CD4-positive, alpha-beta T cell treated with Interleukin-21 for 1 hour (primary cell): ENCODE results near the gene TNP2.
"Not testable (repeated sequence)": the region's sequence is repeated elsewhere in the genome, so short reads cannot be mapped to it uniquely, and the experiment has no call there.

Experiments
- DNase-seq: peaks from one replicate; pipeline ENCODE4 v3.0.0-alpha.2; 2020

Gene TNP2

GRCh38 chr16:11238272-11239202, 30.6 kb downstream of the TNP2 start:
- no peak for DNase-seq

GRCh38 chr16:11236461-11237254, 32.5 kb downstream of the TNP2 start:
- DNase-seq: no peak

- DNase-seq: no peak
Observed at GRCh38 chr16:11235703-11235991, 33.5 kb downstream of the TNP2 start.

DNA sequence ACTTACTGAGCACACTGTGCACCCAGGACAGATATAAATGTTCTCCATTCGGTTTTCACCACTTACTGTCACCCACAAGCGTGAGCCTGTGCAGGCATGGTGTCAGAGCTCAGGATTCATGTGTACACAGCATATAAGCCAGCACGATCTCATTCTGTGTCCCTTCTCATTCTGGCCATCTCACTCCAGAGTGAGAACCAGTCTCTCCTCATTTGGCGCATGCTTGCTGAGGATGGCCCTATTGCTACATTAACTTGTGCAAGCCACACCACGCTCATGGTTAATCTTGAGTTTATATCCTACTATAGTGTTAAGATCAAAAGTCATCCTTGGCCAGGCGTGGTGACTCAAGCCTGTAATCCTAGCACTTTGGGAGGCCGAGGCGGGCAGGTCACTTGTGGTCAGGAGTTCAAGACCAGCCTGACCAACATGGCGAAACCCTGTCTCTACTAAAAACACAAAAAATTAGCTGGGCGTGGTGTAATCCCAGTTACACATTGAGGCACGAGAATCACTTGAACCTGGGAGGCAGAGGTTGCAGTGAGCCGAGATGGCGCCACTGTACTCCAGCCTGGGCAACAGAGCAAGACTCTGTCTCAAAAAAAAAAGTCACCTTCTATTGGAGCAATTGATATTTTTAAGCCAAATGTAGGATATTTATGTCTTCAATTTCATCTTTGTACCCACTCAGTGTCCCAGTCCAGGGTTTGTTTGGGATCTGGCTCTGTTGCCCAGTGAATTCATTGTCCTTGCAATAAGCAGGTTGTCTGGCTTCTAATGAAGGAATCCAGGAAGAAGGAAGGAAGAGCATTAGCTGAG, 34.0 kb downstream of the TNP2 start:
- peak; percentile 13 for DNase-seq

DNA sequence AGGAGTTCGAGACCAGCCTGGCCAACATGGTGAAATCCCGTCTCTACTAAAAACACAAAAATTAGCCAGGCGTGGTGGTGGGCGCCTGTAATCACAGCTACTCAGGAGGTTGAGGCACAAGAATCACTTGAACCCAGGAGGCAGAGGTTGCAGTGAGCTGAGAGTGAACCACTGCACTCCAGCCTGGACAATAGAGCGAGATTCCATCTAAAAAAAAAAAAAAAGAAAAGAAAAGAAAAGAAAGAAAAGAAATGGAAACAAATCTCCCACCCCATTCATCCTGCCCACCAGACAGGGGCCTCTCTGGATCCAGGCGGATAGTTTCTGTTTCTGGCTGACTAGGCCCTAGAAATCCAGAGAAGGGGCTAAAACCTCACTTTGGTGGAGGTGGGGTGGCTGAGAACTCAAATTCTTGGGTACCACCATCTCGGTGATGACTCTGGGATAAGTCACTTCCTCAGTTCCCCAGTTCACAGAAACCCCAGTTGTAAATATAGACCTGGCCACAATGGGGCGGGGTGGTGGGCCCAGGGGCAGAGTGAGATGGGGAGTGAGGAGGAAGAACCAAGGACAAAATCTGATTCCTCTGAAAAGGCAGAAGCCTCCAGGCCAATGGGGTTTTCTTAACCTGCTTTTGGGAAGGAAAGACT, 35.3 kb downstream of the TNP2 start:
- peak; percentile 70 for DNase-seq

GRCh38 chr16:11232852-11233726, 36.0 kb downstream of the TNP2 start:
- peak; percentile 95 for DNase-seq

DNA sequence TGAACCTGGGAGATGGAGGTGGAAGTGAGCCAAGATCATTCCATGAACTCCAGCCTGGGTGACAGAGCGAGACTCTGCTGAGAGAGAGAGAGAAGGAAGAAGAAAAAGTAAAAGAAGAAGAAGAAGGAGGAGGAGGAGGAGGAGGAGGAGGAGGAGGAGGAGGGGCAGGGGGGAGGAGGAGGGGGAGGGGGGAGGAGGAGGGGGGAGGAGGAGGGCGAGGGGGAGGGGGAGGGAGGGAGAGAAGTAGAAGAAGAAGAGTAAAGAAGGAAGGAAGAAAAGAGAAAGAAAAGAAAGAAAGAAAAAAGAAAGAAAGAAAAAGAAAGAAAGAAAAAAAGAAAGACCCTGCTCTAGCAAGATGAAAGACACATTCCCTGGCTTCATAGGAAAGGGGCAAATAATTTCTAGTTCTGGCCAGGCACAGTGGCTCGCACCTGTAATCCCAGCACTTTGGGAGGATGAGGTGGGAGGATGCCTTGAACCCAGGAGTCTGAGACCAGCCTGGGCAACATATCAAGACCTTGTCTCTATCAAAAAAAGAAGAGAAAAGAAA, 36.7 kb downstream of the TNP2 start:
- no peak for DNase-seq

GRCh38 chr16:11231367-11231970, 37.7 kb downstream of the TNP2 start:
- DNase-seq: no peak

GRCh38 chr16:11229906-11230305, 39.2 kb downstream of the TNP2 start:
- DNase-seq: no peak

- DNase-seq: no peak
Observed at GRCh38 chr16:11229432-11229831, 39.7 kb downstream of the TNP2 start.

DNA sequence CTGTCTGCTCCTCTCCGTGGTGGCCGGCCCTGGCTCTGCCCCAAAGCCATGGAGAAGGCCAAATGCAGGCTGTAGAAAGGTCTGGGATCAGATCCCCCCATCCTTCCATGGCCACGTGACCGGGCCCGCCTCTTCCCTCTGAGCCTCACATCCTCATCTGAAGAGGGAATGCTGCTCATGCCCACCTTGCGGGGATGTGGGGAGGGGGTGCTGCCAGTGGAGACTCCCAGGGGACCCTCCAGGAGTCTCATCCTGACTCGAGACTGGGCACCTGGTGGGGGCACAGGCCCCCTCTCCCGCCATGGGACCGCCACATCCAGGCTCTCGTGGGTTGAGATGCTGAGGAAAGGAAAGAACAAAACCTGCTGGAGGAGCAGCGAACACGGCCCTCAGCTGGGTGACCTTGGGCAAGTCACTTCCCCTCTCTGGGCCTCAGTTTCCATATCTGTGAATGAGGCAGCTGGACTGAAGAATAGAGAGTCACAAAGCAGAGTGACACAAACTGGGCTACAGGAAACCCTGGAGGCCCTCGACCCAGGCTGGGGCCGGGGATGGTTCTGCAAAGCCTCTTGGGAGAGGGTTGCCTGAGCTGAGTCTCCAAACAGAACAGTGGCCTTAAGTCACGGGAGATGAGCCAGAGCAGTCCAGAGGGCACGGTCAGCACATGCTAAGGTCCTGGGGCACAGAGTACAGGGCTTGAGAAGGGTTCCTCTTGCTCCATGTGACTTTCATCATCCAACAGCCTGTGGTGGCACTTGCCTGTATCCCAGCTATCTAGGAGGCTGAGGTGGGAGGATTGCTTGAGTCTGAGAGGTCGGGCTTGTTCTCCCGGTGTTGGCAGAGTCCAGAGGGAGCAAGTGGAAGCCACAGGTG, 43.2 kb downstream of the TNP2 start:
- DNase-seq: no peak

DNA sequence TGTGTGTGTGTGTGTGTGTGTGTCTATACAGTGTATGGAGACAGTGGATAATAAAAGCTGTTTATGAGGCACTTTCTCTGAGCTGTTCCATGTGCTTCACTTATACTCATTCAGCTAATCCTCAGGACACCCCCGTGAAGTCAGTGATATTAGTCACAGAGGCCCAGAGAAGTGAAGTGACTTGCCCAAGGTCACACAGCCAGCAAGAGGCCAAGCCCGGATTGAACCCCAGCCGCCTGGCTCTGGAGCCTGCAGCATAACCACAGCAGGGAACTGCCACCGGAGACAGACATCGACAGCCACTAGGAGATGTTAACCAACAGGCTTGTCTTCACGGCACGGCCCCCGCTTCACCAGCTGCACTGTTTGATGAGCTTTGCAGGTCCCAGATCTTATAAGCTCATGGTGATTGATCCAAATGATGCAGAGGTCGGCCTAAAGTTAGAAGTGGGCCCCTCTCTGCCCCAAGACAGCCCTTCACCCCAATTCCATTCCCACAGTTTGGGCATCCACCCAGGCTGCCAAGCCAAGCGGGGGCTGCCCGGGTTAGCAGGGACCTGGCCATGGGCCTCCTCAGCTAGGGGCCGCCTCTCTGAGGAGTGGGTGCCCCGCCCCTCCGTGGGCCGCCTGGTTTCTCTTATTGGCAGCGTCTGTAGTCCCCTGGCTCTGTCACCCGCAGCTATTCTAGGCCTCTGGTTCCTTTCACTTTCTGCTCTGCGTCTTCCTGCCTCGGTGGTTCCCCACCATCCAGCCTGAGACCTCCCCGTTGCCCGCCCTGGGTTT, 44.0 kb downstream of the TNP2 start:
- peak; percentile 90 for DNase-seq

GRCh38 chr16:11224096-11224893, 44.8 kb downstream of the TNP2 start:
- DNase-seq: peak; percentile 73

DNA sequence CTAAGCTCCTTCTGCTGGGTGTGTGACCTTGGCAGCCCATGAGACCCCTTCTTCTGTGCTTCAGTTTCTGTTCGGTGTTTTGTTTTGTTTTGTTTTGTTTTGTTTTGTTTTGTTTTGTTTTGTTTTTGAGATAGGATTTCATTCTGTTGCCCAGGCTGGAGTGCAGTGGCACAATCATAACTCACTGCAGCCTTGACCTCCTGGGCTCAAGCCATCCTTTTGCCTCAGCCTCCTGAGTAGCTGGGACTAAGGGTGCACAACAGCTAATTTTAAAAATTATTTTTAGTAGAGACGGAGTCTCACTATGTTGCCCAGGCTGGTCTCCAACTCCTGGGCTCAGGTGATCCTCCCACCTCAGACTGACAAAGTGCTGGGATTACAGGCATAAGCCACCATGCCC, 48.6 kb downstream of the TNP2 start:
- DNase-seq: not testable (repeated sequence)

- no peak for DNase-seq
Observed at GRCh38 chr16:11219178-11219577, 49.9 kb downstream of the TNP2 start.

DNA sequence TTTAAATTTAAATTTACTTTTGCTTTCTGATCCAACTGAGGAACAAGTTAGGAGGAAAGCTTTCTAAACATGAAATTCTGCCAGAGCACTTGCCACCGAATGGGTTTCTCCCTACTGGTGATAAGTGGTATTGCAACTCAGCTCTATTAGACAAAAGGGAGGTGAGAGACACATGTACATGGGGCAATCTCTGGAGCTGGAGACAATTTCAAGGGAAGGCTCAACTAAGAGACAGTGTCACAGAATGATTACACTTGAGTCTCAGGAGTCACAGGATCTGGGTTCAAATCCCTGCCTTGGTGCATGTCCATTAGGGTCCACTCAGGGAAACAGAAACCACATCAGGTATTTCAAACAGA, 50.5 kb downstream of the TNP2 start:
- DNase-seq: peak; percentile 32
